Endothelial cell of umbilical vein (primary cell): ENCODE data around the gene CHAC2. TPM values are rescaled to one million over a fixed set of nuclear protein-coding genes. Genes with fewer than 3 reads are reported as not detected.

Experiments
- BruUV-seq: library from RNA; stranded (reverse); fragments of 400-500 nt; replicated peaks from 2 replicates; lab custom pipeline; 2021; lab: Mats Ljungman, UMichigan
- CTCF ChIA-PET: fragments of 300-600, 350-600 bp; sonication (Branson Sonifier 250); formaldehyde crosslinking; loops from one replicate; lab custom pipeline; 2021; ENCODE audit warnings: antibody characterized with exemption, inconsistent platforms; lab: Charles Lee
- POLR2A ChIA-PET: fragments of 300-600, 350-600 bp; sonication (Branson Sonifier 250); formaldehyde crosslinking; loops from one replicate; lab custom pipeline; 2021; ENCODE audit warnings: antibody characterized with exemption, inconsistent platforms; lab: Charles Lee
- DNase-seq: peaks from one replicate; pipeline ENCODE4 v3.0.0-alpha.2; 2011; ENCODE audit warnings: low read depth, low spot score
- FAIRE-seq: peaks from 2 replicates; lab custom pipeline; 2011; peaks lifted over from hg19 to GRCh38; lab: Jason Lieb, UNC
- H2AFZ ChIP-seq: 2 replicates; pipeline ENCODE4 v1.6.0; 2012; ENCODE audit warnings: low read depth, low read length, control low read depth, inconsistent platforms
- H3K27ac ChIP-seq: 2 replicates; pipeline ENCODE4 v1.5.1; 2011; ENCODE audit warnings: low read depth, mild to moderate bottlenecking, control low read depth, low read length, moderate library complexity; ENCODE audit not compliant: insufficient read depth
- H3K27me3 ChIP-seq, 2 experiments: 2 replicates each; pipeline versions ENCODE4 v1.6.0 to v1.6.1; 2011; ENCODE audit warnings: low read length in 2 of 2, mixed read lengths in 1 of 2; ENCODE audit not compliant: control insufficient read depth in 2 of 2, insufficient read depth in 2 of 2
- H3K36me3 ChIP-seq, 2 experiments: 2 replicates in 1 of 2; 3 replicates in 1 of 2; pipeline ENCODE4 v1.5.1; 2011; ENCODE audit warnings: low read length in 2 of 2, mild to moderate bottlenecking in 1 of 2, moderate library complexity in 1 of 2; ENCODE audit not compliant: control insufficient read depth in 2 of 2, insufficient read depth in 2 of 2; ENCODE audit errors: extremely low read depth in 1 of 2
- H3K4me1 ChIP-seq: 3 replicates; pipeline ENCODE4 v1.5.1; 2011; ENCODE audit warnings: mild to moderate bottlenecking, low read length; ENCODE audit not compliant: control insufficient read depth, insufficient read depth; ENCODE audit errors: extremely low read depth
- H3K4me2 ChIP-seq: 2 replicates; pipeline ENCODE4 v1.6.1; 2011; ENCODE audit warnings: low read length, control low read depth, mixed read lengths; ENCODE audit not compliant: insufficient read depth
- H3K4me3 ChIP-seq, 3 experiments: fragments of 200-600 bp in 1 of 3; sonication (generic), shearing (Covaris generic) in 1 of 3; replicated peaks in 1 of 3; 2 replicates each; pipeline ENCODE4 v1.5.1; 2011 to 2016; ENCODE audit warnings: control low read depth in 3 of 3, low read length in 3 of 3, mild to moderate bottlenecking in 2 of 3, inconsistent platforms in 1 of 3, low read depth in 1 of 3, moderate library complexity in 1 of 3; ENCODE audit not compliant: insufficient read depth in 1 of 3
- H3K79me2 ChIP-seq: 2 replicates; pipeline ENCODE4 v1.6.0; 2012; ENCODE audit warnings: low read length, inconsistent platforms; ENCODE audit not compliant: control insufficient read depth, insufficient read depth
- H3K9ac ChIP-seq: replicated peaks from 2 replicates; pipeline ENCODE3; 2011; ENCODE audit warnings: low read length, control low read depth; ENCODE audit not compliant: insufficient read depth; ENCODE audit errors: extremely low read depth
- H3K9me1 ChIP-seq: replicated peaks from 3 replicates; pipeline ENCODE4 v1.6.0; 2011; ENCODE audit warnings: mild to moderate bottlenecking, low read length; ENCODE audit not compliant: control insufficient read depth, insufficient read depth; ENCODE audit errors: extremely low read depth
- H3K9me3 ChIP-seq: replicated peaks from 2 replicates; pipeline ENCODE4 v1.5.1; 2012; ENCODE audit warnings: low read length, inconsistent platforms; ENCODE audit not compliant: control insufficient read depth, insufficient read depth
- H4K20me1 ChIP-seq: replicated peaks from 2 replicates; pipeline ENCODE3; 2011; ENCODE audit warnings: mild to moderate bottlenecking, low read length; ENCODE audit not compliant: control insufficient read depth, insufficient read depth; ENCODE audit errors: extremely low read depth
- CTCF ChIP-seq, 2 donors: IDR thresholded peaks; 1 replicate in 1 of 2; 2 replicates in 1 of 2; pipeline ENCODE4 v1.5.1; 2011; ENCODE audit warnings: low read length in 2 of 2, mild to moderate bottlenecking in 2 of 2, moderate library complexity in 2 of 2, control low read depth in 1 of 2, inconsistent platforms in 1 of 2, low read depth in 1 of 2; ENCODE audit not compliant: insufficient read depth in 1 of 2; ENCODE audit errors: extremely low read depth in 1 of 2
- EZH2 ChIP-seq: IDR thresholded peaks from 2 replicates; pipeline ENCODE4 v1.6.1; 2012; ENCODE audit warnings: borderline replicate concordance, low read depth, mild to moderate bottlenecking, moderate library complexity, low read length, inconsistent platforms; ENCODE audit not compliant: severe bottlenecking
- FOS ChIP-seq: IDR thresholded peaks from 2 replicates; pipeline ENCODE4 v1.6.1; 2011; ENCODE audit warnings: mild to moderate bottlenecking, low read length, moderate library complexity, borderline replicate concordance; ENCODE audit not compliant: insufficient read depth
- GATA2 ChIP-seq: IDR thresholded peaks from 2 replicates; pipeline ENCODE4 v1.7.0; 2011; ENCODE audit warnings: low read depth, mild to moderate bottlenecking, moderate library complexity, mixed read lengths, low read length; ENCODE audit not compliant: insufficient read length, insufficient read depth
- JUN ChIP-seq: IDR thresholded peaks from 2 replicates; pipeline ENCODE4 v1.6.1; 2011; ENCODE audit warnings: borderline replicate concordance, low read depth; ENCODE audit not compliant: insufficient read length, insufficient read depth
- MAX ChIP-seq: IDR thresholded peaks from 2 replicates; pipeline ENCODE4 v1.6.1; 2011; ENCODE audit not compliant: insufficient read depth, insufficient read length
- MYC ChIP-seq: IDR thresholded peaks from one replicate; pipeline ENCODE4 v1.6.1; 2011; ENCODE audit warnings: mild to moderate bottlenecking, low read depth, low read length
- POLR2A ChIP-seq: IDR thresholded peaks from 2 replicates; pipeline ENCODE4 v1.6.1; 2012; ENCODE audit warnings: low read depth, mild to moderate bottlenecking, control low read depth, low read length
- POLR2AphosphoS5 ChIP-seq: IDR thresholded peaks from 2 replicates; pipeline ENCODE4 v1.6.1; 2012; ENCODE audit warnings: low read depth, mild to moderate bottlenecking, control low read depth, low read length, moderate library complexity; ENCODE audit not compliant: insufficient read depth
- dilution Hi-C: fragments of 300-500 bp; cut with MboI; formaldehyde crosslinking; loops from one replicate; pipeline ENCODE4 v1.15.0; 2019; ENCODE audit warnings: low sequenced_read_pairs; ENCODE audit not compliant: extremely low pct_ligation_motif_present
- intact Hi-C: fragments of 100-400 bp; cut with micrococcal nuclease; formaldehyde crosslinking; loops from one replicate; pipeline ENCODE4 v1.10.0; 2022
- polyA plus RNA-seq, 4 experiments: library from polyadenylated mRNA; depleted of rRNA in 3 of 4; stranded (reverse) in 3 of 4; unstranded in 1 of 4; fragments of >200 nt; gene quantifications; 2 replicates each; pipeline versions ENCODE4 v1.2.1 to v1.2.3, GENCODE V29; 2011 to 2012; ENCODE audit warnings: missing spikeins in 1 of 4
- total RNA-seq: library from RNA; stranded (reverse); gene quantifications from 2 replicates; pipeline ENCODE4 v1.2.3, GENCODE V29; 2021

The CHAC2 gene
- total and polyA plus RNA-seq, 2 donors (not counting 3 experiments of a cell fraction or from before 2014, with no cell fraction given) = 3.4 to 8.3 TPM

- no peak for FAIRE-seq
Measured at GRCh38 chr2:53727921-53728320, 39.7 kb upstream of the CHAC2 start.

More at GRCh38 chr2:53727921-53728320, 39.7 kb upstream of the CHAC2 start:
- Histone ChIP-seq H3K27ac (no peak overlapping the region), H3K9me1 (no peaks in the 10 kb centered on the region), H4K20me1 (no peaks in the 10 kb centered on the region), H3K4me3 (no peak overlapping the region), H3K9me3 (no peaks in the 10 kb centered on the region), H3K27me3 (no peaks in the 10 kb centered on the region), H3K4me1 (no peaks in the 10 kb centered on the region), H3K79me2 (no peaks in the 10 kb centered on the region), H3K4me2 (no peak overlapping the region), H3K9ac (no peak overlapping the region), H3K36me3 (no peaks in the 10 kb centered on the region), H2AFZ (no peak overlapping the region)
- dilution Hi-C loops (no loop called here), intact Hi-C loops (no loop called here)
- POLR2A ChIA-PET = no interaction called here
- no peak for DNase-seq
- no TSS peak for BruUV-seq
- TF ChIP-seq CTCF (IDR thresholded peaks at IDR 0.05; ENCODE audit: extremely low read depth in 1 of 2, insufficient read depth in 1 of 2, low read depth in 1 of 2, low read length in 2 of 2) (no peak), FOS (no peak), MYC (no peak), MAX (no peak), EZH2 (no peak), JUN (no peak), GATA2 (no peak), POLR2A (no peak), POLR2AphosphoS5 (no peak)
- CTCF ChIA-PET = interaction anchor here (1.0 kb wide), 1 partner anchor 15 kb away, joined by 4 read pairs; no protein-coding TSS in a partner anchor
